ENCODE results near the gene ZNF829. TPM values are rescaled to one million over a fixed set of nuclear protein-coding genes. Genes with fewer than 3 reads are reported as not detected.
A peak's percentile ranks its signal among the peaks of the same experiment; 100 is the strongest.

ZNF829 gene
- total RNA-seq, 6 experiments from 2014 or later, result 2.0 to 3.1 (median 2.9) TPM

GRCh38 chr19:36891768-36892357 is 24.2 kb downstream of the ZNF829 start:
- no peak overlapping the region for H3K4me3 Mint-ChIP-seq
- H3K36me3 Mint-ChIP-seq (ENCODE audit: low read depth), result peaks cover 80% of the 10 kb centered on the region
- TF ChIP-seq CTCF (IDR thresholded peaks at IDR 0.05), result no peak
- H3K27me3 Mint-ChIP-seq (ENCODE audit: insufficient read depth), result peaks cover 4% of the 10 kb centered on the region; the same call in 1 of the 2 replicates
- peaks cover 98% of the 10 kb centered on the region for H3K9me3 Mint-ChIP-seq
- no peak for DNase-seq
- no peak overlapping the region for H3K27ac Mint-ChIP-seq
- H3K4me1 Mint-ChIP-seq (ENCODE audit: low read depth), result no peaks in the 10 kb centered on the region

- DNase-seq, result no peak
- no peak overlapping the region for H3K4me3 Mint-ChIP-seq
- H3K36me3 Mint-ChIP-seq (ENCODE audit: low read depth), result peaks cover 62% of the 10 kb centered on the region
- peaks cover 83% of the 10 kb centered on the region for H3K9me3 Mint-ChIP-seq
- H3K4me1 Mint-ChIP-seq (ENCODE audit: low read depth), result no peaks in the 10 kb centered on the region
- no peak overlapping the region for H3K27ac Mint-ChIP-seq
- TF ChIP-seq CTCF (IDR thresholded peaks at IDR 0.05), result no peak
- no peaks in the 10 kb centered on the region for H3K27me3 Mint-ChIP-seq (ENCODE audit: insufficient read depth)
Observed at GRCh38 chr19:36876993-36877938, 38.8 kb downstream of the ZNF829 start.

GRCh38 chr19:36851898-36852297 is 64.2 kb downstream of the ZNF829 start:
- H3K27ac Mint-ChIP-seq, result no peak overlapping the region
- H3K4me1 Mint-ChIP-seq (ENCODE audit: low read depth), result peaks cover 6% of the 10 kb centered on the region
- no peak for TF ChIP-seq CTCF (IDR thresholded peaks at IDR 0.05)
- DNase-seq, result no peak
- H3K9me3 Mint-ChIP-seq, result peaks cover 38% of the 10 kb centered on the region
- H3K4me3 Mint-ChIP-seq, result no peak overlapping the region
- H3K36me3 Mint-ChIP-seq (ENCODE audit: low read depth), result peaks cover 42% of the 10 kb centered on the region
- H3K27me3 Mint-ChIP-seq (ENCODE audit: insufficient read depth), result no peaks in the 10 kb centered on the region; the same call in 1 of the 2 replicates

- Mint-ChIP-seq H3K27me3 (ENCODE audit: insufficient read depth) (no peaks in the 10 kb centered on the region; the same call in 1 of the 2 replicates), H3K9me3 (peaks cover 42% of the 10 kb centered on the region), H3K36me3 (ENCODE audit: low read depth) (peaks cover 41% of the 10 kb centered on the region), H3K4me3 (no peak within 1 kb of the TSS), H3K4me1 (ENCODE audit: low read depth) (peaks cover 6% of the 10 kb centered on the region), H3K27ac (no peak within 1 kb of the TSS)
- peak; percentile 90 for DNase-seq
- no peak for TF ChIP-seq CTCF (IDR thresholded peaks at IDR 0.05)
Observed at GRCh38 chr19:36850559-36851442, 65.3 kb downstream of the ZNF829 start, which contains the start of gene ZNF345. Gene ZNF345, plus strand, starts transcription at chr19:36850876. Its CDS starts 25,955 bp downstream, at chr19:36876831.
